Neural cell (in vitro differentiated cells): ENCODE measurements around the gene RPS18. TPM values are rescaled to one million over a fixed set of nuclear protein-coding genes. Genes with fewer than 3 reads are reported as not detected.

ENCODE experiments used
- H2AFZ ChIP-seq: fragments of 200-600, 300-800 bp; sonication (generic), shearing (Covaris generic); 2 replicates; pipeline ENCODE4 v1.6.0; 2014; ENCODE audit warnings: low read depth, mild to moderate bottlenecking, antibody characterized with exemption, low read length, moderate library complexity
- H3F3A ChIP-seq: fragments of 200-600 bp; shearing (Covaris generic); 2 replicates; pipeline ENCODE4 v1.6.1; 2016; ENCODE audit warnings: mild to moderate bottlenecking, moderate library complexity, mixed read lengths, antibody characterized with exemption, low read length; ENCODE audit not compliant: insufficient read depth, poor library complexity, severe bottlenecking
- H3K27ac ChIP-seq: fragments of 200-600, 300-800 bp; sonication (generic), shearing (Covaris generic); 2 replicates; pipeline ENCODE4 v1.5.1; 2014; ENCODE audit warnings: mild to moderate bottlenecking, low read length, moderate library complexity
- H3K27me3 ChIP-seq: fragments of 300-800, 200-600 bp; sonication (generic), shearing (Covaris generic); 2 replicates; pipeline ENCODE4 v1.6.0; 2014; ENCODE audit warnings: mild to moderate bottlenecking, low read depth, low read length, moderate library complexity; ENCODE audit not compliant: insufficient read depth
- H3K36me3 ChIP-seq: fragments of 300-800, 200-600 bp; sonication (generic), shearing (Covaris generic); 2 replicates; pipeline ENCODE4 v1.5.1; 2014; ENCODE audit warnings: mild to moderate bottlenecking, antibody characterized with exemption, low read length, moderate library complexity; ENCODE audit not compliant: insufficient read depth
- H3K4me2 ChIP-seq: fragments of 300-800, 200-600 bp; sonication (generic), shearing (Covaris generic); 2 replicates; pipeline ENCODE4 v1.6.0; 2014; ENCODE audit warnings: mild to moderate bottlenecking, low read length
- H3K4me3 ChIP-seq: fragments of 300-800, 200-600 bp; sonication (generic), shearing (Covaris generic); 2 replicates; pipeline ENCODE4 v1.5.1; 2014; ENCODE audit warnings: mild to moderate bottlenecking, low read length, moderate library complexity
- H3K79me2 ChIP-seq: fragments of 200-600 bp; shearing (Covaris generic); replicated peaks from 2 replicates; pipeline ENCODE4 v1.6.0; 2014; ENCODE audit warnings: mild to moderate bottlenecking, low read length, moderate library complexity; ENCODE audit not compliant: insufficient read depth
- H3K9ac ChIP-seq: fragments of 300-800, 200-600 bp; sonication (generic), shearing (Covaris generic); 2 replicates; pipeline ENCODE4 v1.6.1; 2016; ENCODE audit warnings: mild to moderate bottlenecking, low read length, mixed read lengths
- H3K9me2 ChIP-seq: fragments of 200-600 bp; shearing (Covaris generic); 2 replicates; pipeline ENCODE4 v1.6.1; 2016; ENCODE audit warnings: mild to moderate bottlenecking, low read length, mixed read lengths; ENCODE audit not compliant: insufficient read depth
- H3K9me3 ChIP-seq: fragments of 200-600, 300-800 bp; sonication (generic), shearing (Covaris generic); 2 replicates; pipeline ENCODE4 v1.6.1; 2016; ENCODE audit warnings: mild to moderate bottlenecking, mixed run types, low read length, moderate library complexity, mixed read lengths
- H4K20me1 ChIP-seq: fragments of 200-600 bp; shearing (Covaris generic); 2 replicates; pipeline ENCODE4 v1.6.1; 2016; ENCODE audit warnings: mild to moderate bottlenecking, mixed run types; ENCODE audit not compliant: insufficient read depth
- CTCF ChIP-seq: fragments of 450-650 bp; IDR thresholded peaks from 2 replicates; pipeline ENCODE4 v1.5.1; 2014; ENCODE audit warnings: antibody characterized with exemption, mild to moderate bottlenecking, moderate library complexity; ENCODE audit not compliant: poor library complexity, severe bottlenecking
- EP300 ChIP-seq: fragments of 450-650 bp; conservative IDR thresholded peaks from 2 replicates; pipeline ENCODE4 v1.6.1; 2014; ENCODE audit warnings: antibody characterized with exemption, mild to moderate bottlenecking, moderate library complexity; ENCODE audit not compliant: poor library complexity, severe bottlenecking
- EZH2 ChIP-seq: fragments of 200-600, 300-800 bp; shearing (Covaris generic), sonication (generic); IDR thresholded peaks from 2 replicates; pipeline ENCODE4 v1.6.1; 2014; ENCODE audit warnings: antibody characterized with exemption, low read length, borderline replicate concordance, mild to moderate bottlenecking; ENCODE audit not compliant: insufficient read depth, poor library complexity, severe bottlenecking
- MXI1 ChIP-seq: fragments of 450-650 bp; conservative IDR thresholded peaks from 2 replicates; pipeline ENCODE4 v1.6.1; 2014; ENCODE audit warnings: antibody characterized with exemption, mild to moderate bottlenecking; ENCODE audit not compliant: poor library complexity, severe bottlenecking
- POLR2AphosphoS5 ChIP-seq: IDR thresholded peaks from 2 replicates; pipeline ENCODE4 v1.6.1; 2012
- RAD21 ChIP-seq: fragments of 450-650 bp; conservative IDR thresholded peaks from 2 replicates; pipeline ENCODE4 v1.6.1; 2014; ENCODE audit warnings: antibody characterized with exemption, mild to moderate bottlenecking, moderate library complexity
- REST ChIP-seq: IDR thresholded peaks from 2 replicates; pipeline ENCODE4 v1.6.1; 2012; ENCODE audit warnings: borderline replicate concordance
- polyA plus RNA-seq: library from polyadenylated mRNA; depleted of rRNA; stranded (reverse); fragments of >200 nt; gene quantifications from 2 replicates; pipeline ENCODE4 v1.2.3, GENCODE V29; 2014

RPS18 gene
- polyA plus RNA-seq, 1 donor from 2014 or later: 2,078 TPM

DNA sequence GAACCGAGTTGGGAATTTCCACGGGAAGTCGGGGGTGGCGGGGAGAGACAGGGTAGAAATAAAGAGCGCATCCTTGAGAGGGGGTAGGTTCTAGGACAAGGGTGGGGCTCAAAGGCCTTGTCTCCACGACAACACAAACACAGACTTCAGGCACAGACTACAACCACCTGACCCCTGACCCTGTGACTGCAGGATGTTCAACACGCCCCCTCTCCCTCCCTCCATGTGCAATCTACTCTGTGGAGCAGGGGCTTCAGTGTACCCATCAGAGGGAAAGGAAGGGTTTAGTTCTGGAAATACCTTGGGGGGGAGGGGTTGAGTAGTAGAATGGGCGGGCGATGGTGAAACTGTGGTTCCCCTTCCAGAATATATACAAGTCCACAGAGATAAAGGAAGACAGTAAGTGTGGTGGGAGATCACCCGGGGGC, 42.7 kb downstream of the RPS18 start:
- no peaks in the 10 kb centered on the region for H3K79me2 ChIP-seq
- H2AFZ ChIP-seq: no peak overlapping the region
- no peak overlapping the region for H3K4me3 ChIP-seq
- no peak overlapping the region for H3K27ac ChIP-seq
- H3K9ac ChIP-seq: no peak overlapping the region
- no peak overlapping the region for H3K4me2 ChIP-seq
- peaks cover 4% of the 10 kb centered on the region for H3K36me3 ChIP-seq
- TF ChIP-seq POLR2AphosphoS5 (no peak), REST (no peak), EP300 (no peak)
- no peaks in the 10 kb centered on the region for H3K9me2 ChIP-seq
- H3K9me3 ChIP-seq: no peaks in the 10 kb centered on the region
- H4K20me1 ChIP-seq: no peaks in the 10 kb centered on the region
- peaks cover 6% of the 10 kb centered on the region for H3F3A ChIP-seq
- H3K27me3 ChIP-seq: peaks cover 25% of the 10 kb centered on the region

DNA sequence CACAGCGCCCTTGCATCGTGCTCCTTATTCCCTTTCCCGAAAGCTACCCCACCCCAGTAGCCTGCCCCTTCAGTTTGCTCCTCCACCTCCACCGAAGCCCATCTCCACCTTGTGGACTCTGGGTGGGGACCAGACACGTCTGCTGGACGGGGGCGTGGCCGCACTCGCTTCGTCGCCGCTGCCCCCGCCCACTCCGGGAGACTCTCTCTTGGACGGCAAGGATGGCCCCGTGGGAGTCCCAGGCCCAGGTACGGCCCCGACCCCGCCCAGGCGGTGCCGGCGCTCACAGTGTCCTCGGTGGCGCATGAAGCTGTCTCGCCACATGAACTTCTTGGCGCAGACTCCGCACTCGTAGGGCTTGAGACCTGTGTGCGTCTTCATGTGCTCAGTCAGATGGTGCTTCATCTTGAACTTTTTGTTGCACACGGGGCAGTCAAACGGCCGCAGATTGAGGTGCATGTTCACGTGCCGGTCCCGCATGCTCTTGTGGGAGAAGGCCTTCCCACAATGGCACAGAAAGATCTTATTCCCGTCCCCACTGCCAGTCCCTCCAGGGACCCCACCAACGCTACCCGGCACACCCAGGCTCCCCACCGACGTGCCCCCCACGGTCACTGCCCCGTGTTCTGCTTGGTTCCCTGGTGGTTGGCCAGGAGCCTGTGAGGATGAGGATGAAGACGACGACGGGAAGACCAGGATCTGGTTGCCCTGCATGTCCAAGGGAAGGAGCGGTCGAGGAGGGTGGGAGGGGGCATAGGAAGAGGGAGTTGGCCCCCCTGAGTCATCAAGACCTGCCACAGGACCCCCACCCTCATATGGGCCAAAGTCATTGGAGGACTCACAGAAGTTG, 43.3 kb downstream of the RPS18 start:
- no peak overlapping the region for H3K4me2 ChIP-seq
- peaks cover 4% of the 10 kb centered on the region for H3K36me3 ChIP-seq
- no peaks in the 10 kb centered on the region for H4K20me1 ChIP-seq
- H3K27me3 ChIP-seq: peaks cover 25% of the 10 kb centered on the region
- no peak overlapping the region for H3K9ac ChIP-seq
- H3K79me2 ChIP-seq: peaks cover 3% of the 10 kb centered on the region
- no peaks in the 10 kb centered on the region for H3K9me2 ChIP-seq
- no peaks in the 10 kb centered on the region for H3K9me3 ChIP-seq
- peaks cover 6% of the 10 kb centered on the region for H3F3A ChIP-seq
- no peak overlapping the region for H3K4me3 ChIP-seq
- H2AFZ ChIP-seq: no peak overlapping the region
- TF ChIP-seq MXI1 (no peak), RAD21 (no peak), EZH2 (no peak), POLR2AphosphoS5 (no peak), REST (no peak), EP300 (no peak), CTCF (no peak)
- H3K27ac ChIP-seq: no peak overlapping the region
